Effector CD4-positive, alpha-beta T cell (primary cell): Measurements from ENCODE around the gene KRTAP12-3.

Experiments used
- DNase-seq: peaks from one replicate; pipeline ENCODE4 v3.0.0-alpha.2; 2020

Gene KRTAP12-3

DNA sequence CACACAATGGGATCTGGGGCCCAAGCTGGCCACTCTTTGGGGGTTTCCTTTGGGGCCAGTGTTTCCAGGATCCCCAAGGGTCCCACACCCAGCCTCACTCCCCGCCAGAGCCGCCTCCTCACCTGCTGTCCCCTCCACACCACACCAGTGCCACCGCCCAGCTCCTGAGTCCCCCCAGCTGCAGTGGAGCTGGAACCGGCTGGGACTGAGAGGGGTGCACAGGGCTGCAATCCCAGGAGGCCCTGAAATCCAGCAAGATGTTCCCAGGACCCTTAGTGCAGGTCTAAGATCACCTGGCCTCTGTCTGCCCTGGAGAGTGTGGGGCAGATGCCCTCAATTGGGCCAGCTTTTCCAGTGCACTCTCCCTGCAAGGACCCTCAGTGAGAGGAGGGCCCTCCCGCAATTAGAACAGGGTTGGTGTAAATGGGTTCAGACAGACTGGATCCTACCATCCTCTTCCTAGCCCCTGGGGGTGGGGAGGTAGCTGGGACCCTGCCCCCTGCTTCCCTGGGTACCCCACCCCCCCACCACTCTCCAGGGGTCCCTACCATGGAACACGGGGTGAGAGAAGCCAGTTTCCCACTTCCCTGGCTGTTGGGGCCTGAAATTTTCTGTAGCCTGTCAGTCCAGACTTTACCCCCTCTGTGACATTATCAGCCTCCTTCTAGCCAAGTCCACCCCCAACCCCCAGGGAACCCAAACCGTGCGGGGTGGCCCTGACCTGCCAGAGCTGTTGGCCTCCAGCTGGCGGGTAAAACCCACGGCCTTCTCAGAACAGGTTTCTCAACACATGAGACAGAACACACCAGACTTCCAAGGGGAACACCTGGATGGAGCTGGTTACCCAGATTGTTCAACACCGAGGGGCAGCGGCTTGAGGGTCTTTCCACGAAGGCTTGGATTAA lies 46.3 kb downstream of the KRTAP12-3 start:
- no peak for DNase-seq

DNA sequence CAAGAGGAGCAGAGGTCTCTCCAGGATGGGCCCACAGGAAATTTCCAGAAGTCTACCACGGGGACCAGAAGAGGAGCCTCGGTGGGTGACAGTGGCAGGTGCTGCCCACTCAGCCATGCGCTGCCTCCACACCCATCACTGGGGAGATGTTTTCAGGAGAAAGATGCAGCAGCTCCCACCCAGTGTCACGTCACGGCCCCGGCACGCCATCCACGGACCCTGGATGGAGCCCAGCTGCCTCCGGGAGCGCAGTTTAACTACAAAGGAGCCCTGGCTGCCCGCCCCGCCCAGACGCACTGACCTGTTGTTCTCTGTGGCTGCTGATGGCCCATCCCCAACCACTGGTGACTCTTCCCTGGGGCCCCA lies 46.9 kb downstream of the KRTAP12-3 start:
- DNase-seq, result no peak

DNA sequence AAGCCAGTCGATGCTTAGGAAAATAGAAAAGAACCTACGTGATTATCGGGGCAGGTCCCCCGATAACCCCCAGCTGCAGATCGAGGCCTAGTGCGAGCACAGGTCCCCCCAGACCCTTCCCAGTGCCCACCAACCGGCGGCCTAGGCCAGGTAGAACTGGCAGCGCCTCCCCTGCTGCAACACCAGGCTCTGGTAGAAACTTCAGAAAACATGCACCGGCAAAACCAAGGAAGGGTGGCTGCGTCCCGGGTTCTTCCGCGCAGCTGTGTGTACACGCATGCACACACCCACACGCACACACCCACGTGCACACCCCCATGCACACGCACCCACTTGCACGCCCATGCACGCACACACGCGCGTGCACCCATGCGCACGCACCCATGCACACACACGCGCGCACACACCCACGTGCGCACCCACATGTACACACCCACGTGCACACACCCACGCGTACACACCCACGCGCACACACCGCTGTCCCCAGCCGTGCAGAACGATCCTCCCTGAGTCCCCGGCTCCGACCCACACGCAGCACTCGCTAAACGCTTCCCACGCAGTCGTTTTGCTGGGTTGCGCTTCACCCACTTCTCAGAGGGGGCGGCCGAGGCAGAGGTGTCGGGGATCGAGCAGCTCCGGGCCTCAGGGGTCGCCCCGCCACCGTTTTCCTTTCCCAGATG lies 48.4 kb downstream of the KRTAP12-3 start:
- no peak for DNase-seq

DNA sequence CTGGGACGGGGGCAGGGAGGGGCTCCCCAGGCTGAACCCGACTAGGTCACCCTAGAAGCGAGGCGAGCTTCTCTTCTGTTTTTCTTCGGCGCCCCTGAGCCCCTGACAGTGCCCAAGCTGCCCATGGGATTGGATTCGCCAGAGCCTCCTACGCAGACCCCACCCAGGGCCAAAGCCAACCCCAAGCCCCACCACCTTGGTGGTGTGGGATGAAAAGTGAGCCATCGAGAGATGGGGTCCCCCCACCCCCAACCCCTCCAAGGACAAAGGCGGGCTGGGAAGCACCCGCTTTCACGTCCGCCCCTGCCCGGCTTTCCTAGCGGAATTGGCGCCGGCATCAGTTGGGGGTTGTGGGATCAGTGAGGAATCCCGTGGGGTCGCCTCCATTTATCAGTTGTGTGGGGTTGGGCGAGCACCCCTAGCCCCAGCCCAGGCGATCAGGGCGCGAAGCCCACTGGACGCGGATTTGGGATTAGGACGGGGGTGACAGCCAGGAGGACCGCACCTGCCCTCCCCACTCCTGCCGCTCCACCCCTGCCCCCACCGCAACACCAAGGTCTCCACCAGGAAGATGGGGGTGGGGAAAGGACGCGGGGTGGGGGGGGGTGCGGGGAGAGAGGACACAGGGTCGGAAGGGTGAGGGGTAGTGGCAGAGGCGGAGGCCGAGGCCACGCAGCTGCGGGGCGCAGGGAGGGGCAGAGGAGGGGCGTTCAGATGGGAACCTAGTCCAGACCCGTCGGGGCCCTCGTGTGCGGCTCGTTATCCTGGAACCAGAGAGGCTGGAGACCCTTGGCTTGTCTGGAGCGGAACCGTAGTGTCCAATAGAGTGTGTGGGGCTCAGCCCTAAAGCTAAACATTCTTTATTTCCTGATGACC lies 49.2 kb downstream of the KRTAP12-3 start:
- no peak for DNase-seq
